ENCODE measurements around the gene PAPSS2.

PAPSS2 gene

DNA sequence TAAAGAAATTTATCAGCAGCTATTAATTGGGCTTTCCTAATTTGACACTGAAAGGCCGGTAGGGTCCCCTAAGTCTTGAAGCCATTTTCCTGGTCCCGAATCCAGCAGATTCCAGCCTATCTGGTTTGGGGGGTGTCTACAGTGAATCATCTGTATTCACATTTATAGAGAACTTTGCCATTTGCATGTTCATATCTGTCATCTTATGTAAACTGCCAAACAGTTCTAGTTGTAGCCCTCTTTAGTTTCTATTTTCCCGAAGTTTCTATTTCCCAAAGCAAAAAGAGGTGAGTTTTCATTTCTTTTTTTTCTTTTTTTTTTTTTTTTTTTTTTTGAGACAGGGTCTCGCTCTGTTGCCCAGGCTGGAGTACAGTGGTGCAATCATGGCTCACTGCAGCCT lies 47.6 kb downstream of the PAPSS2 start:
- no peaks in the 10 kb centered on the region for H3K36me3 ChIP-seq (ENCODE audit: low read depth)
- H3K27ac ChIP-seq (ENCODE audit: poor library complexity, severe bottlenecking) = no peak overlapping the region
- H3K27me3 ChIP-seq (ENCODE audit: insufficient read depth, poor library complexity, severe bottlenecking) = no peaks in the 10 kb centered on the region
- no peaks in the 10 kb centered on the region for H3K9me3 ChIP-seq (ENCODE audit: severe bottlenecking)
- no peak for DNase-seq (ENCODE audit: low spot score)
- ATAC-seq (ENCODE audit: low read depth) = no peak
- TF ChIP-seq, protein P1, sequence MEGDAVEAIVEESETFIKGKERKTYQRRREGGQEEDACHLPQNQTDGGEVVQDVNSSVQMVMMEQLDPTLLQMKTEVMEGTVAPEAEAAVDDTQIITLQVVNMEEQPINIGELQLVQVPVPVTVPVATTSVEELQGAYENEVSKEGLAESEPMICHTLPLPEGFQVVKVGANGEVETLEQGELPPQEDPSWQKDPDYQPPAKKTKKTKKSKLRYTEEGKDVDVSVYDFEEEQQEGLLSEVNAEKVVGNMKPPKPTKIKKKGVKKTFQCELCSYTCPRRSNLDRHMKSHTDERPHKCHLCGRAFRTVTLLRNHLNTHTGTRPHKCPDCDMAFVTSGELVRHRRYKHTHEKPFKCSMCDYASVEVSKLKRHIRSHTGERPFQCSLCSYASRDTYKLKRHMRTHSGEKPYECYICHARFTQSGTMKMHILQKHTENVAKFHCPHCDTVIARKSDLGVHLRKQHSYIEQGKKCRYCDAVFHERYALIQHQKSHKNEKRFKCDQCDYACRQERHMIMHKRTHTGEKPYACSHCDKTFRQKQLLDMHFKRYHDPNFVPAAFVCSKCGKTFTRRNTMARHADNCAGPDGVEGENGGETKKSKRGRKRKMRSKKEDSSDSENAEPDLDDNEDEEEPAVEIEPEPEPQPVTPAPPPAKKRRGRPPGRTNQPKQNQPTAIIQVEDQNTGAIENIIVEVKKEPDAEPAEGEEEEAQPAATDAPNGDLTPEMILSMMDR (IDR thresholded peaks at IDR 0.05; ENCODE audit: poor library complexity, severe bottlenecking) = no peak
- H3K4me1 ChIP-seq (ENCODE audit: insufficient read depth, poor library complexity, severe bottlenecking) = peaks cover 9% of the 10 kb centered on the region
- H3K4me3 ChIP-seq (ENCODE audit: severe bottlenecking) = no peak overlapping the region

DNA sequence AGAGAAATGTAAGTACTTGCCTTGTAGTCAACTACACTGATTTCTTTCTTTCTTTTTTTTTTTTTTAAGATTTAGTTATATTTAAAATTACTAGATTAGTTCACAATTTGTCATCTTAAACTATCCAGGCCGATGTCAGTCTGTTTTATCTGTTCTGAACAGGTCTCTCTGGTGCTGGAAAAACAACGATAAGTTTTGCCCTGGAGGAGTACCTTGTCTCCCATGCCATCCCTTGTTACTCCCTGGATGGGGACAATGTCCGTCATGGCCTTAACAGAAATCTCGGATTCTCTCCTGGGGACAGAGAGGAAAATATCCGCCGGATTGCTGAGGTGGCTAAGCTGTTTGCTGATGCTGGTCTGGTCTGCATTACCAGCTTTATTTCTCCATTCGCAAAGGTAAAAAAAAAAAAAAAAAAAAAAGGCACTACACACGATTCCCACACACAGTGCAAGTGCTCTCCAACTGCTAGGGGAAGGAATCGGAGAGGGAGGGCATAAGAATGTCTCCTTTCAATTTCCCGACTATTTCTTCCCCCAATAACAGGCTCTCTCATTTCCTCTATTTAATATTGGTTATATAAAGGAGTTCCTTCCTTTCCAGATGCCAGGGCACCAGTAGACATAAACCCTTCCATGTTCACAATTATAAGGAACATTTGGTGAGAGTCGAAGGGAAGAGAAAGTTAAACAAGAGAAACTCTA lies 53.4 kb downstream of the PAPSS2 start:
- no peak for DNase-seq (ENCODE audit: low spot score)
- Histone ChIP-seq H3K27ac (ENCODE audit: poor library complexity, severe bottlenecking) (no peak overlapping the region), H3K4me1 (ENCODE audit: insufficient read depth, poor library complexity, severe bottlenecking) (no peaks in the 10 kb centered on the region), H3K9me3 (ENCODE audit: severe bottlenecking) (no peaks in the 10 kb centered on the region), H3K4me3 (ENCODE audit: severe bottlenecking) (no peak overlapping the region), H3K27me3 (ENCODE audit: insufficient read depth, poor library complexity, severe bottlenecking) (no peaks in the 10 kb centered on the region), H3K36me3 (ENCODE audit: low read depth) (no peaks in the 10 kb centered on the region)
- no peak for ATAC-seq (ENCODE audit: low read depth)
- TF ChIP-seq, protein P1 (IDR thresholded peaks at IDR 0.05; ENCODE audit: poor library complexity, severe bottlenecking) = no peak

DNA sequence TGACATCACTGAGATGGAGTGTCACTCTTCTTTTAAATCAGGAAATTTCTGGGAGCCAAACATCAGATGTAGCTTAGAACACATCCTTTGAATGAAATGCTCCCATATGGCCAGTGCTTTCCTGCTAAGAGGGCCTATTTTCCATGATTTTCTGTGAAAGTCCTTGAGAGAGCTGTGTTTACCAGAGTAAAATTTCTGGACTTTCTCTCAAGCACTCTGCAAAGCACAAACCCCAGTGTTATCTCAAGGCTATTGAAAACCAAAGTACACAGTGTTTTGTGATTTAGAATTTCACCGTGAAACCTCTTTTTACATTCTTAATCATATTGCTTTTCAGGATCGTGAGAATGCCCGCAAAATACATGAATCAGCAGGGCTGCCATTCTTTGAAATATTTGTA lies 54.0 kb downstream of the PAPSS2 start:
- ATAC-seq (ENCODE audit: low read depth) (no peak), DNase-seq (ENCODE audit: low spot score) (no peak)
- H3K4me3 ChIP-seq (ENCODE audit: severe bottlenecking) = no peak overlapping the region
- H3K27me3 ChIP-seq (ENCODE audit: insufficient read depth, poor library complexity, severe bottlenecking) = no peaks in the 10 kb centered on the region
- no peaks in the 10 kb centered on the region for H3K4me1 ChIP-seq (ENCODE audit: insufficient read depth, poor library complexity, severe bottlenecking)
- TF ChIP-seq, protein P1 (IDR thresholded peaks at IDR 0.05; ENCODE audit: poor library complexity, severe bottlenecking) = no peak
- H3K36me3 ChIP-seq (ENCODE audit: low read depth) = no peaks in the 10 kb centered on the region
- H3K9me3 ChIP-seq (ENCODE audit: severe bottlenecking) = no peaks in the 10 kb centered on the region
- H3K27ac ChIP-seq (ENCODE audit: poor library complexity, severe bottlenecking) = no peak overlapping the region

DNA sequence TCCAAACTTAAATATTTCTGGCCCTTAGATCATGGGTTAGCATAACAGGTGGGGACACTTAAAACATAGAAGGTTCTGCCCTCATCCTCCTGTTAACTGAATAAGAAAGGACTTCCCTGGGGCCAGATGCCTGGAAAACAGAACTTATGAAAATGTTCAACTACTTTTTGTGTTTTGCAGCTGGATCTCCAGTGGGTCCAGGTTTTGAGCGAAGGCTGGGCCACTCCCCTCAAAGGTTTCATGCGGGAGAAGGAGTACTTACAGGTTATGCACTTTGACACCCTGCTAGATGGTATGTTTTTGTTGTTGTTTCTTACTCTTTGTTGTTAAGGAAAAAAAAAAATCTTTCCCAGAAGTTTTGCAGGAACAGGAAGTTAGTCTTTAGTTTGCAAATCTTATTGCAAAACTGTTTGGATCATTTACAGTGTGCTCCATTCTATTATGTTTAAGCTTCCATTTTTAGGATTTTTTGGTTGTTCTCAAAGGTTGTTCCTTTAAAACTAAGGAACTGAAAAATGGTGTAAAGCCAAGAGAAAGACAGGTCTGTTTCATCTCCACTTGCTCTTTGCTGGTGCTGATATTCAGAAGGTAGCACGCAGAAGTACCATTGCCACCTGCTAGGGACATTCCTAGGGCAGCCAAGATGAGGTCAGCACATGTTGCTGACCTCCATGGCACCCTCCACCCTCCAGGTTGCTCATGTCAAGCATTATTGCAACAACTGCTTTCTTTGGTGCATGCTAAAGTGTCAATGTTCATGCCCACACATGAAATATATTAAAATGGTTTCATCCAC lies 56.1 kb downstream of the PAPSS2 start:
- ATAC-seq (ENCODE audit: low read depth) (no peak), DNase-seq (ENCODE audit: low spot score) (no peak)
- TF ChIP-seq, protein P1 (IDR thresholded peaks at IDR 0.05; ENCODE audit: poor library complexity, severe bottlenecking) = no peak
- Histone ChIP-seq H3K9me3 (ENCODE audit: severe bottlenecking) (no peaks in the 10 kb centered on the region), H3K36me3 (ENCODE audit: low read depth) (no peaks in the 10 kb centered on the region), H3K4me3 (ENCODE audit: severe bottlenecking) (no peak overlapping the region), H3K27ac (ENCODE audit: poor library complexity, severe bottlenecking) (no peak overlapping the region), H3K4me1 (ENCODE audit: insufficient read depth, poor library complexity, severe bottlenecking) (no peaks in the 10 kb centered on the region), H3K27me3 (ENCODE audit: insufficient read depth, poor library complexity, severe bottlenecking) (no peaks in the 10 kb centered on the region)

GRCh38 chr10:87716348-87716670 lies 56.6 kb downstream of the PAPSS2 start:
- H3K4me1 ChIP-seq (ENCODE audit: insufficient read depth, poor library complexity, severe bottlenecking) = no peaks in the 10 kb centered on the region
- no peaks in the 10 kb centered on the region for H3K27me3 ChIP-seq (ENCODE audit: insufficient read depth, poor library complexity, severe bottlenecking)
- no peak for ATAC-seq (ENCODE audit: low read depth)
- no peak overlapping the region for H3K4me3 ChIP-seq (ENCODE audit: severe bottlenecking)
- DNase-seq (ENCODE audit: low spot score) = no peak
- H3K9me3 ChIP-seq (ENCODE audit: severe bottlenecking) = no peaks in the 10 kb centered on the region
- no peaks in the 10 kb centered on the region for H3K36me3 ChIP-seq (ENCODE audit: low read depth)
- TF ChIP-seq, protein P1 (IDR thresholded peaks at IDR 0.05; ENCODE audit: poor library complexity, severe bottlenecking) = no peak
- no peak overlapping the region for H3K27ac ChIP-seq (ENCODE audit: poor library complexity, severe bottlenecking)

All from RWPE2 (cell line).